DOHH2 (cell line): ENCODE data around the gene LIPG.
A peak's percentile ranks its signal among the peaks of the same experiment; 100 is the strongest.
"Not testable (repeated sequence)": the region's sequence is repeated elsewhere in the genome, so short reads cannot be mapped to it uniquely, and the experiment has no call there.

ENCODE experiments used
- H3F3A ChIP-seq: fragments of 200-600 bp; sonication (generic), shearing (Covaris generic); 2 replicates; pipeline ENCODE4 v1.6.0; 2016; ENCODE audit warnings: antibody characterized with exemption, mild to moderate bottlenecking; ENCODE audit not compliant: control insufficient read depth, insufficient read depth
- H3K27ac ChIP-seq: fragments of 200-600 bp; sonication (generic); 2 replicates; pipeline ENCODE4 v1.5.1; 2014; ENCODE audit warnings: low read depth, mild to moderate bottlenecking, low read length, moderate library complexity
- H3K27me3 ChIP-seq: fragments of 200-600 bp; sonication (generic); 2 replicates; pipeline ENCODE4 v1.6.1; 2014; ENCODE audit warnings: mild to moderate bottlenecking, low read length, mixed read lengths; ENCODE audit not compliant: control insufficient read depth
- H3K36me3 ChIP-seq: fragments of 200-600 bp; sonication (generic); 2 replicates; pipeline ENCODE4 v1.6.1; 2014; ENCODE audit warnings: mild to moderate bottlenecking, low read length, moderate library complexity, mixed read lengths; ENCODE audit not compliant: control insufficient read depth
- H3K4me1 ChIP-seq: fragments of 200-600 bp; sonication (generic); 2 replicates; pipeline ENCODE4 v1.6.1; 2014; ENCODE audit warnings: mild to moderate bottlenecking, low read length, mixed read lengths; ENCODE audit not compliant: control insufficient read depth
- H3K4me2 ChIP-seq: fragments of 200-600 bp; sonication (generic); 2 replicates; pipeline ENCODE4 v1.6.0; 2014; ENCODE audit warnings: mild to moderate bottlenecking, low read length, moderate library complexity
- H3K4me3 ChIP-seq: fragments of 200-600 bp; sonication (generic); 2 replicates; pipeline ENCODE4 v1.5.1; 2014; ENCODE audit warnings: mild to moderate bottlenecking, low read length, mixed read lengths
- H3K79me2 ChIP-seq: fragments of 200-600 bp; sonication (generic); 2 replicates; pipeline ENCODE4 v1.6.1; 2014; ENCODE audit warnings: mild to moderate bottlenecking, low read length, mixed read lengths; ENCODE audit not compliant: control insufficient read depth
- H3K9me2 ChIP-seq: fragments of 200-600 bp; sonication (generic); replicated peaks from 2 replicates; pipeline ENCODE4 v1.6.1; 2014; ENCODE audit warnings: mild to moderate bottlenecking, low read length, mixed read lengths; ENCODE audit not compliant: control insufficient read depth
- H3K9me3 ChIP-seq: fragments of 200-600 bp; sonication (generic); 2 replicates; pipeline ENCODE4 v1.6.1; 2014; ENCODE audit warnings: antibody characterized with exemption, low read length, mixed read lengths; ENCODE audit not compliant: control insufficient read depth, insufficient read depth
- H4K20me1 ChIP-seq: fragments of 200-600 bp; sonication (generic); 2 replicates; pipeline ENCODE4 v1.6.0; 2014; ENCODE audit warnings: low read depth, mild to moderate bottlenecking, antibody characterized with exemption, low read length, moderate library complexity; ENCODE audit not compliant: control insufficient read depth, insufficient read depth
- CTCF ChIP-seq: fragments of 200-600 bp; sonication (generic); IDR thresholded peaks from one replicate; pipeline ENCODE4 v1.5.1; 2014; ENCODE audit warnings: antibody characterized with exemption, mild to moderate bottlenecking, low read depth, low read length; ENCODE audit not compliant: poor library complexity, severe bottlenecking
- EZH2phosphoT487 ChIP-seq: fragments of 200-600 bp; sonication (generic); IDR thresholded peaks from 2 replicates; pipeline ENCODE4 v1.6.1; 2017; ENCODE audit warnings: borderline replicate concordance, mild to moderate bottlenecking, antibody characterized with exemption, low read length, moderate library complexity, mixed read lengths

LIPG gene

GRCh38 chr18:49559326-49559931 is 2.4 kb upstream of the LIPG start:
- not testable (repeated sequence) for H3K79me2 ChIP-seq, H3K36me3 ChIP-seq, H3F3A ChIP-seq, H3K4me1 ChIP-seq, H3K9me2 ChIP-seq, H3K4me2 ChIP-seq, H4K20me1 ChIP-seq, H3K9me3 ChIP-seq, H3K27ac ChIP-seq, H3K4me3 ChIP-seq
- TF ChIP-seq CTCF: peak; percentile 58
- H3K27me3 ChIP-seq: peaks cover 26% of the 10 kb centered on the region

GRCh38 chr18:49560277-49560623 is 1.6 kb upstream of the LIPG start:
- no peaks in the 10 kb centered on the region for H3K9me2 ChIP-seq

GRCh38 chr18:49560624-49561288 is 1.1 kb upstream of the LIPG start:
- Histone ChIP-seq H3K9me3 (no peaks in the 10 kb centered on the region), H3K4me2 (no peak overlapping the region), H3F3A (no peaks in the 10 kb centered on the region), H3K36me3 (no peaks in the 10 kb centered on the region), H3K4me3 (no peak overlapping the region), H3K27ac (no peak overlapping the region), H3K27me3 (peaks cover 27% of the 10 kb centered on the region), H3K4me1 (no peaks in the 10 kb centered on the region), H3K79me2 (no peaks in the 10 kb centered on the region), H3K9me2 (no peaks in the 10 kb centered on the region), H4K20me1 (no peaks in the 10 kb centered on the region)
- TF ChIP-seq EZH2phosphoT487 (no peak), CTCF (no peak)

More at GRCh38 chr18:49560277-49560623, 1.6 kb upstream of the LIPG start:
- no peak overlapping the region for H3K27ac ChIP-seq
- H3K9me3 ChIP-seq: no peaks in the 10 kb centered on the region
- no peaks in the 10 kb centered on the region for H3K36me3 ChIP-seq
- H4K20me1 ChIP-seq: no peaks in the 10 kb centered on the region
- H3K4me3 ChIP-seq: no peak overlapping the region
- TF ChIP-seq EZH2phosphoT487 (no peak), CTCF (no peak)
- H3K4me2 ChIP-seq: no peak overlapping the region
- H3K79me2 ChIP-seq: no peaks in the 10 kb centered on the region
- no peaks in the 10 kb centered on the region for H3K4me1 ChIP-seq
- H3F3A ChIP-seq: no peaks in the 10 kb centered on the region
- peaks cover 27% of the 10 kb centered on the region for H3K27me3 ChIP-seq
